ENCODE data around the gene TULP4.
A peak's percentile ranks its signal among the peaks of the same experiment; 100 is the strongest.
"Not testable (repeated sequence)": the region's sequence is repeated elsewhere in the genome, so short reads cannot be mapped to it uniquely, and the experiment has no call there.

Gene TULP4

DNA sequence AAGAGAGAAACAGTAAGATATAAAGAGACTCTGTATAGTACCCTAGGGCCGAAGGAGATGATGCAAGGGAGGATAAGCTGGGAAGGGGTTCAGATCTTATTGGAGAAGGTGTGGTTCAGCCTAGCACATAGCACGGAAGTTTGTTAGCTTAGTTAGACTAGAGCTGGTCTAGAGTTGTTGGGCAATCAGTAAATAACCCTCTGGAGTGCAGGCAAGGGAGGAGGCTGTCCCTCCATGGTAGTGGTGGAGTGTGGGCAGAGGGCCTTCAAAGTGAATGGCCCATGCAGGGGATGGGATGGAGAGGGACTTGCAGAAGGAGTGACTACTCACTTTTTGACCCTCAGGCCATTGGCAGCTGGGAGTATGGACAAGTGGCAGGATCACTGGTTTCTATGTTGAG is 20.0 kb downstream of the TULP4 start:
- DNase-seq = no peak

DNA sequence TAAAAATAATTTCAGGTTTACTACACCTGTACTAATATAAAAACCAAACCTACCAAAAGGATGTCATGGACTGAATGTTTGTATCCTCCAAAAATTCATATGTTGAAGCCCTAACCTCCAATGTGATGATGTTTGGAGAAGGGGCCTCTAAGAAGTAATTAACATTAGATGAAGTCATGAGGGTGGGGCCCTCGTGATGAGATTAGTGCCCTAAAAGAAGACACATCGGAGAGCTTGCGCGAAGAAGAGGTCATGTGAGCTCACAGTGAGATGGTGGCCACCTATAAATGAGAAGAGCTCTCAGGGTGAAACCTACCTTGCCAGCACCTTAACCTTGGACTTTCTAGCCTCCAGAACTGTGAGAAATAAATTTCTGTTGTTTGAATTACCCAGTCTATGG is 20.8 kb downstream of the TULP4 start:
- no peak for DNase-seq

- no peak for DNase-seq
Observed at GRCh38 chr6:158334534-158334933, 22.3 kb downstream of the TULP4 start.

GRCh38 chr6:158337332-158337731 is 25.1 kb downstream of the TULP4 start:
- no peak for DNase-seq

- no peak for DNase-seq
Observed at GRCh38 chr6:158338311-158339112, 26.2 kb downstream of the TULP4 start.

DNA sequence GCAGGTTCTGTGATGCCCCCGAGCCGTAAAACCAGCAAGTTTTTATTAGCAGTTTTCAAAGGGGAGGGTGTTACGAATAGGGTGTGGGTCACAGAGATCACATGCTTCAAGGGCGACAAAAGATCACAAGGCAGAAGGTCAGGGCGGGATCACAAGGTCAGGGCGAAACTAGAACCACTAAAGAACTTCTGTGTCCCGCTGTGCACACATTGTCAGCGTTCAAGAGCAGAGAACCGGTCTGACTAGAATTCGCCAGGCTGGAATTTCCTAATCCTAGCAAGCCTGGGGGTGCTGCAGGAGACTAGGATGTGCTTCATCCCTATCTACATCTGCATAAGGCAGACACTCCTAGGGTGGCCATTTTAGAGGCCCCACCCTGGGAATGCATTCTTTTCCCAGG is 26.9 kb downstream of the TULP4 start:
- not testable (repeated sequence) for DNase-seq

DNA sequence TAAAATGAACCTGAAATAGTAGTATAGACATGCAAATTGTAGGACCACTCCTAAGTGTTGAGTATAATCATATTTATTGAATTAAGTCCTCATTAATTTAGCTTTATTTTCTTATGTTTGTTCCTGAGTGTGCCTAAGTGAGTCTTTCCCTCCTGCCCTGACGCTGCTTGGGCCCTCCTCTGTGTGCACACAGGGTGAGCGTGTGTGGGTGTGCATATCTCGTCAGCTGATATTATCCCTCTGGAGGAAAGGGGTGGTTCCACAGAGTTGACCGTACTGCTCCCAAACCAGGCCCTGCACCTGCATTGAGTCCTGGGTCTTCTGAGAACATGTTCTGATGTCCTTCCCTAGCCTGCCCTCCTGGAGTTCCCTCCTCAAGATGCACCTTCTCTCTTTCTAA is 28.0 kb downstream of the TULP4 start:
- no peak for DNase-seq

DNA sequence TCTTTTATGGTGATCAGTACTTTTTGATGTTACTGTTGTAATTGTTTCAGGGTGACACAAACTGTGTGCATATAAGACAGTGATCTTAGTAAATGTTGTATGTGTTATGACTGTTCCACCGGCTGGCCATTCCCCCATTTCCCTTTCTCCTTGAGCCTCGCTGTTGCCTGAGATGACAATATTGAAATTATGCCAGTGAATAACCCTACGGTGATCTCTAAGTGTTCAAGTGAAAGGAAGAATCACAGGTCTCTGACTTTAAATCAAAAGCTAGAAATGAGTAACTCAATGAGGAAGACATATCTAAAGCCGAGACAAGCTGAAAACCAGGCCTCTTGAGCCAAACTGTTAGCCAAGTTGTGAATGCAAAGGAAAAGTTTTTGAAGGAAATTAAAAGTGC is 32.3 kb downstream of the TULP4 start:
- DNase-seq = no peak

DNA sequence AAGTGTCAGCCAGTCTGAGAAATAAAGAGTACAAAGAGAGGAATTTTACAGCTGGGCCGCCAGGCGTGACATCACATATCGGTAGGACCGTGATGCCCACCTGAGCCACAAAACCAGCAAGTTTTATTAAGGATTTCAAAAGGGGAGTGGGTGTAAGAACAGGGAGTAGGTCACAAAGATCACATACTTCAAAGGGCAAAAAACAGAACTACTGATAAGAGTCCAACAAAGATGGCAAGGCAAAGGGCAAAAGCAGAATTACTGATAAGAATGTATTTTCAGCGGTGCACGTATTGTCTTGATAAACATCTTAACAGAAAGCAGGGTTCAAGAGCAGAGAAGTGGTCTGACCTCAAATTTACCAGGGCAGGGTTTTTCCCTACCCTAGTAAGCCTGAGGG is 33.2 kb downstream of the TULP4 start:
- not testable (repeated sequence) for DNase-seq

GRCh38 chr6:158347335-158347734 is 35.1 kb downstream of the TULP4 start:
- no peak for DNase-seq

DNA sequence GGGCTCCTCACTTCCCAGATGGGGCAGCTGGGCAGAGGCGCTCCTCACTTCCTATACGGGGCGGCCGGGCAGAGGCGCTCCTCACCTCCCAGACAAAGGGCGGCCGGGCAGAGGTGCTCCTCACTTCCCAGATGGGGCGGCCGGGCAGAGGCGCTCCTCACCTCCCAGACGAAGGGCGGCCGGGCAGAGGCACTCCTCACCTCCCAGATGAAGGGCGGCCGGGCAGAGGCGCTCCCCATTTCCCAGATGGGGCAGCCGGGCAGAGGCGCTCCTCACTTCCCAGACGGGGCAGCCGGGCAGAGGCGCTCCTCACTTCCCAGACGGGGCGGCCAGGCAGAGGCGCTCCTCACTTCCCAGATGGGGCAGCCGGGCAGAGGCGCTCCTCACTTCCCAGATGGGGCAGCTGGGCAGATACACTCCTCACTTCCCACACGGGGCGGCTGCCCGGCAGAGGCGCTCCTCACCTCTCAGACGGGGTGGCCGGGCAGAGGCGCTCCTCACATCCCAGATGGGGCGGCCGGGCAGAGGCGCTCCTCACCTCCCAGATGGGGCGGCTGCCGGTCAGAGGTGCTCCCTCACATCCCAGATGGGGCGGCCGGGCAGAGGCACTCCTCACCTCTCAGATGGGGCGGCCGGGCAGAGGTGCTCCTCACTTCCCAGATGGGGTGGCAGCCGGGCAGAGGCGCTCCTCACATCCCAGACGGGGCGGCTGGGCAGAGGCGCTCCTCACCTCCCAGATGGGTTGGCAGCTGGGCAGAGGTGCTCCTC is 36.7 kb downstream of the TULP4 start:
- DNase-seq = not testable (repeated sequence)

DNA sequence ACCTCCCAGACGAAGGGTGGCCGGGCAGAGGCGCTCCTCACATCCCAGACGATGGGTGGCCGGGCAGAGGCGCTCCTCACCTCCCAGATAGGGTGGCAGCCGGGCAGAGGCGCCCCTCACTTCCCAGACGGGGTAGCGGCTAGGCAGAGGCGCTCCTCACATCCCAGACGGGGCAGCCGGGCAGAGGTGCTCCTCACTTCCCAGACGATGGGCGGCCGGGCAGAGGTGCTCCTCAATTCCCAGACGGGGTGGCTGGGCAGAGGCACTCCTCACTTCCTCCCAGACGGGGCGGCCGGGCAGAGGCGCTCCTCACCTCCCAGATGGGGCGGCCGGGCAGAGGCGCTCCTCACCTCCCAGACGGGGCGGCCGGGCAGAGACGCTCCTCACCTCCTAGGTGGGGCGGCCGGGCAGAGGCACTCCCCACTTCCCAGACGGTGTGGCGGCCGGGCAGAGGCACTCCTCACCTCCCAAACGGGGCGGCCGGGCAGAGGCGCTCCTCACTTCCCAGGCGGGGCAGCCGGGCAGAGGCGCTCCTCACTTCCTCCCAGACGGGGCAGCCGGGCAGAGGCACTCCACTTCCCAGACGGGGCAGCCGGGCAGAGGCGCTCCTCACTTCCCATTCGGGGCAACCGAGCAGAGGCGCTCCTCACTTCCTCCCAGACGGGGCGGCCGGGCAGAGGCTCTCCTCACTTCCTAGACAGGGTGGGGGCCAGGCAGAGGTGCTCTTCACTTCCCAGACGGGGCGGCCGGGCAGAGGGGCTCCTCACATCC is 37.4 kb downstream of the TULP4 start:
- DNase-seq = not testable (repeated sequence)

DNA sequence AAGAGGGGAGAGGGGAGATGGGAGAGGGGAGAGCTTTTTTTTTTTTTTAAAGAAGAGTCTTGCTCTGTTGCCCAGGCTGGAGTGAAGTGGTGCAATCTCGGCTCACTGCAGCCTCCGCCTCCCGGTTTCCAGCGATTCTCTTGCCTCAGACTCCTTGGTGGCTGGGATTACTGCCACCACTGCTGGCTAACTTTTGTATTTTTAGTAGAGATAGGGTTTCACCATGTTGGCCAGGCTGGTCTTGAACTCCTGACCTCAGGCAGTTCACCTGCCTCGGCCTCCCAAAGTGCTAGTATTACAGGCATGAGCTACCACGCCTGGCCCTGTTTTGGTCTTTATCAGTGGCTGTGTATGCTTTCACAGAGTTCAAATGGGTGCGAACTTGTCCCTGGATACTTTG is 38.5 kb downstream of the TULP4 start:
- DNase-seq = not testable (repeated sequence)

DNA sequence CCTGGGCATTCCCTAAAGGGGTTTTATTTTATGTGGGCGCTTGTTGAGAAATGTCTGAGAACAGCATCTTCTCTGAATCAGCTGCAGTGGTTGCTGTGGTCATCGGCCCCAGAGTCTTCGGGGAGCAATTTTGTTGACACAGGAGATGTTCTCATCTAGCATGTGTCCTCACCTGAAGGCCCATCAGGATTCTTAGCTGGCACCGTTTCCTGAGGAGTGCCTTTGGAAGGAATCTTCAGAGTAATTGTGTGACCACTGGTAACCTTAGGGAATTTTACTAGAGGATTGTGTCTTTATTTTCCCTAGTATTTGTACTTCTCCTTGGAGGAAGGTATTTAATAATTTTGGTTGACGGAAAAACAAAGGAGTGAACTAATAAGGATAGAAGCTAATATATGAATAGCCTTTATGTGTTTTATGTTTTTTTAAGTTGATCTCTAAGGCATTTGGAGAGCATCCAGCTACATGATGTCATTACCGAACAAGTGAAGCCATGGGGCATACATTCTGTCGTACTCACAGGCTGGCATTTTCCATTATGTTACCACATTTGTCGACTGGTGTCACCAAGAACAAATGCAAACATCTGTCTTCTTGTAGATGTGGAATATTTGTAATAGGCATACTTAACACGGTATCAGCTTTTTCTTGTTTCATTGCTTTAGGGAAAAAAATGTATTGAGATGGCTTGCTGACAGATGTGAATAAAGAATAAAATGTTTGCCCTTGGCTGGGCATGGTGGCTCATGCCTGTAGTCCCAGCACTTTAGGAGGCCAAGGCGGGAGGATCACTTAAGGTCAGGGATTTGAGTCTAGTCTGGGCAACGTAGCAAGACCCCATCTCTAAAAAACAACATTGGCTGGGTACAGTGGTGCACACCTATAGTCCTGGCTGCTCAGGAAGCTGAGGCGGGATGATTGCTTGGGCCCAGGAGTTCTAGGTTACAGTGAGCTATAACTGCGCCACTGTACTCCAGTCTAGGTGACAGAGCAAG is 41.9 kb downstream of the TULP4 start:
- no peak for DNase-seq

- no peak for DNase-seq
Observed at GRCh38 chr6:158356586-158357546, 44.6 kb downstream of the TULP4 start.

DNA sequence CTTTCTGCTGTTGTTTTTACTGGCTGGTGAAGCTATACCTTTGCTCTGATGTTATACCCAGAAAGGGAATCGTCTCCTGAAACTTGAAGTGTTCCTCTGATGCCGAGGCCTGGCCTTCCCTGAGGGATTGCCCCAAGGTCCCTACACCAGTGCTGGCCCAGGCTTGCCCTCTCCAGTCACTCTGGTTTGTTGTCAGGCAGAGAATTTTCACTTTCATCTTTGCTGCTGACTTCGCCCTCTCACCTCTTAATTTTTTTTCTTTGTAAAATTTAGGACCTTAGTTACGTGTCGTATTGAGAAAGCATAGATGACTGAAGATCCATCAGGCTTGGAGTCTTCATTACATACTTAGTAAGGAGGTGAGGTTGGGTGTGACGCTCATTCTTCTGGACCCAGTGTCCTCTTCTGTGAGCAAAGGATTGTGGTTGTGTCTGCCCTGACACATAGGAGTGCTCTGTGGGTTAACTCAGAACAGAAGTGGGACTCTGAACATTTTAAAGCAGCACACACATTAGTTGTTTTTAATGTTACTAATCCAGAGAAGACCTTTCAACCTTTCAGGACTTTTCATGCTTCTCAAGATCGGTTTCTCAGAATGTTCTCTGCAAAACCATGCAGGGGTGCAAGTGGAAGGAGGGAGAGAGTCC is 45.4 kb downstream of the TULP4 start:
- DNase-seq = peak; percentile 1

DNA sequence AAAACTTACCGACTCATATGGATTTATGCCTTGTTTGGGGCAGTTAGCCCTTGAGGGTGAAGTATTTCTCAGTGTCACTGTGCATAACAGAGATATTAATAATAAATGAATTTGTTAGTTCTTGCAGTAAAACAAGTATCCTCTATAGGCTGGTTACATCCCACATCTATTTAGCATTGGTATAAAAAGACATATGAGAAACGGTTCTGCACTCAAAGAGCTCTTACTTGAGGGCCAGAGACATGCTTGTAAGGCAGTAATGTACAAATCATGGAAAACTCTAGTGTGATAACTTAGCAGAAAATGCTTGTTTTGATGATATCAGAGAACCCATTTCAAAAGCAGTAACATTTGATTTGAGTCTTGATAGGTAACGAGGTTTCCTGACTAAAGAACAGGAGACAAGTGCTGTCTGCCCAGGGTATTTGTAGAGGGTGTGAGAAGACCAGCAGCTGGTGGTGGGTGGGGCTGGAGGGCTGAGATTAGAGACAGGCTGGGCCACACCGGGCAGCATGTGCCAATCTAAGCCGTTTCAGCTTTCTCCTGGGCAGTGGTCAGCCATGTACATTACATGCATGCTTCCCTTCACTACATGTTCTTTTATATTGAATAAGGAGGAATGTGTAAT is 46.3 kb downstream of the TULP4 start:
- DNase-seq = no peak

GRCh38 chr6:158361068-158361467 is 48.8 kb downstream of the TULP4 start:
- DNase-seq = no peak

- DNase-seq = no peak
Observed at GRCh38 chr6:158361961-158362669, 49.9 kb downstream of the TULP4 start.
